Activated CD8-positive, alpha-beta T cell treated with anti-CD3 and anti-CD28 coated beads for 36 hours (primary cell): ENCODE results near the gene SURF4. TPM values are rescaled to one million over a fixed set of nuclear protein-coding genes. Genes with fewer than 3 reads are reported as not detected.

Experiments
- ATAC-seq: fragments of 200-7000 bp; cut with Tn5 transposase; one replicate; pipeline ENCODE4 v1.10.0; 2021; ENCODE audit warnings: mild to moderate bottlenecking, moderate library complexity
- CTCF ChIA-PET: fragments of 350-600 bp; sonication (Branson Sonifier 250); formaldehyde crosslinking; loops from one replicate; lab custom pipeline; 2021; ENCODE audit warnings: antibody characterized with exemption; lab: Charles Lee
- POLR2A ChIA-PET: fragments of 350-600 bp; sonication (Branson Sonifier 250); formaldehyde crosslinking; loops from one replicate; lab custom pipeline; 2021; ENCODE audit warnings: antibody characterized with exemption; lab: Charles Lee
- DNase-seq: peaks from one replicate; pipeline ENCODE4 v3.0.0-alpha.2; 2020
- H3K27ac Mint-ChIP-seq: one replicate; pipeline ENCODE4 v1.8.0; 2021; ENCODE audit warnings: mild to moderate bottlenecking, mixed read lengths
- H3K27me3 Mint-ChIP-seq: one replicate; pipeline ENCODE4 v1.8.0; 2021; ENCODE audit warnings: mixed read lengths
- H3K36me3 Mint-ChIP-seq: one replicate; pipeline ENCODE4 v1.8.0; 2021; ENCODE audit warnings: low read depth, mixed read lengths
- H3K4me1 Mint-ChIP-seq: one replicate; pipeline ENCODE4 v1.8.0; 2021; ENCODE audit warnings: low read depth, mixed read lengths
- H3K4me3 Mint-ChIP-seq: one replicate; pipeline ENCODE4 v1.8.0; 2021; ENCODE audit warnings: mild to moderate bottlenecking, moderate library complexity, mixed read lengths
- H3K9me3 Mint-ChIP-seq: one replicate; pipeline ENCODE4 v1.8.0; 2021; ENCODE audit warnings: mixed read lengths
- intact Hi-C: fragments of 100-400 bp; cut with micrococcal nuclease; formaldehyde crosslinking; loops from one replicate; pipeline ENCODE4 v1.10.0; 2022
- total RNA-seq, 2 experiments: library from RNA; stranded (reverse); gene quantifications; one replicate each; pipeline ENCODE4 v1.2.3, GENCODE V29; 2021
- TF ChIP-seq, protein P1 (sequence below): fragments of 200-600 bp; IDR thresholded peaks from one replicate; pipeline ENCODE4 v1.8.0; 2022; ENCODE audit warnings: antibody characterized with exemption, mild to moderate bottlenecking

Gene SURF4
- total RNA-seq, 2 experiments from 2014 or later, result 219 to 239 TPM

DNA sequence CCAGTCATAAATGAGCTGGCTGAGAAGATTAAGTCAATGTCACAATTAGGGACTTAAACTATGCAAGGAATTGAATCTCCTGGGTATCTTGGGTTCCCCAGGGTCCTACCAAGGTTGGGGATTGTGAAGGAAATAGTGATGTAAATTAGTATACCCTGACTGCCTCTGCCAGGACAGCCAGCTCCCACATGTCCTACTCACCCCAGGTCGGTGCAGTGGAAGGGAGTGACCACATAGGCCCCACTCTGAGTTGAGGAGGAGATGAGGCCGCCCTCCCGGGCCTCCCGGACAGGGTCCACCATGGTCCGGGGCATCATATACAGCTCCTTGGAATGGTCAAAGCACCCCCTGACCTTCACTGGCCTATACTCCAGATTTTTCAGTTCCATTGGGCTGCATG lies 22.3 kb downstream of the SURF4 start:
- peaks cover 46% of the 10 kb centered on the region for H3K36me3 Mint-ChIP-seq
- POLR2A ChIA-PET, result interaction anchor here (0.6 to 28.8 kb wide), 5 partner anchors 5 to 129 kb away, joined by 3 to 872 read pairs (median 4); partner anchors contain the start of genes MED22, RPL7A, SURF1 and SURF2

DNA sequence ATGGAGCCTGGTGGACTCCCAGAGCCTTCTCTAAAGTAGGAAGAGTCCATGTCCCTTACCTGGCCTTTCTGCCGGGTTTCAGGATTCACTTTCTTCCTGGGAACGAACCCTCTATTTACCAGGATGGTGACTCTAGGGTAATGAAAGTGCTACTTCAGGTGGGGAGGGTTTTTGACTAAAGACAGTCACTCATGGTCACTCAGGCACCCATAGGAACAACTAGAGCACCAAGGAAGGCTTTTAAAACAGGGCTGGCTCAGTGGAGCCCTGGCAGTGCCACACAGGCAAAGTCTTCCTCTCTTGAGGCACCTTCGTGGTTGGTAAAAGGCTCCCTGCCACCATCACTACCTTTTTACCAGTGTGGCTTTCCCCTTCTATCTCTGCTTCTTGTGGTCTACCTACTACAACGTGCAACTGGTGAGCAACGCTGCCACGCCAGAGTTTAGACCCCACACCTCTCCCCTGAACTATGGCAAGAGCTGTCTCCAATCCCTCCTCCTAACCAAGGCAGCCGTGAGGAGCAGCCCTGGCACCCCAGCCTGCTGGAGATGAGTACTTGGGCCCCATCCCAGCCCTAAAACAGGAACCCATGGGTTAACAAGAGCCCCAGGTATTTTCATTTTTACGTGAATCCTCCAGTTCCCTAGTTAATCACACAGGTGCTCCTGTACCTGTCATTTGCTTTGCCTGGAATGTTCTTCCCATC lies 23.1 kb downstream of the SURF4 start:
- no peak for ATAC-seq
- intact Hi-C loops, result loop anchor here (2.0 kb wide), 1 partner anchor 18 kb away; no protein-coding TSS in a partner anchor

More for the DNA sequence above, 22.3 kb downstream of the SURF4 start:
- DNase-seq, result no peak
- ATAC-seq, result no peak
- no peaks in the 10 kb centered on the region for H3K9me3 Mint-ChIP-seq
- no peaks in the 10 kb centered on the region for H3K27me3 Mint-ChIP-seq
- CTCF ChIA-PET, result interaction anchor here (1.4 kb wide), 1 partner anchor 18 kb away, joined by 6 read pairs; no protein-coding TSS in a partner anchor
- TF ChIP-seq, protein P1, sequence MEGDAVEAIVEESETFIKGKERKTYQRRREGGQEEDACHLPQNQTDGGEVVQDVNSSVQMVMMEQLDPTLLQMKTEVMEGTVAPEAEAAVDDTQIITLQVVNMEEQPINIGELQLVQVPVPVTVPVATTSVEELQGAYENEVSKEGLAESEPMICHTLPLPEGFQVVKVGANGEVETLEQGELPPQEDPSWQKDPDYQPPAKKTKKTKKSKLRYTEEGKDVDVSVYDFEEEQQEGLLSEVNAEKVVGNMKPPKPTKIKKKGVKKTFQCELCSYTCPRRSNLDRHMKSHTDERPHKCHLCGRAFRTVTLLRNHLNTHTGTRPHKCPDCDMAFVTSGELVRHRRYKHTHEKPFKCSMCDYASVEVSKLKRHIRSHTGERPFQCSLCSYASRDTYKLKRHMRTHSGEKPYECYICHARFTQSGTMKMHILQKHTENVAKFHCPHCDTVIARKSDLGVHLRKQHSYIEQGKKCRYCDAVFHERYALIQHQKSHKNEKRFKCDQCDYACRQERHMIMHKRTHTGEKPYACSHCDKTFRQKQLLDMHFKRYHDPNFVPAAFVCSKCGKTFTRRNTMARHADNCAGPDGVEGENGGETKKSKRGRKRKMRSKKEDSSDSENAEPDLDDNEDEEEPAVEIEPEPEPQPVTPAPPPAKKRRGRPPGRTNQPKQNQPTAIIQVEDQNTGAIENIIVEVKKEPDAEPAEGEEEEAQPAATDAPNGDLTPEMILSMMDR, result no peak
- intact Hi-C loops, result loop anchor here (2.0 kb wide), 1 partner anchor 17 kb away; no protein-coding TSS in a partner anchor
- peak overlapping the region; percentile 87 for H3K27ac Mint-ChIP-seq
- peaks cover 61% of the 10 kb centered on the region for H3K4me1 Mint-ChIP-seq
- H3K4me3 Mint-ChIP-seq, result no peak overlapping the region

DNA sequence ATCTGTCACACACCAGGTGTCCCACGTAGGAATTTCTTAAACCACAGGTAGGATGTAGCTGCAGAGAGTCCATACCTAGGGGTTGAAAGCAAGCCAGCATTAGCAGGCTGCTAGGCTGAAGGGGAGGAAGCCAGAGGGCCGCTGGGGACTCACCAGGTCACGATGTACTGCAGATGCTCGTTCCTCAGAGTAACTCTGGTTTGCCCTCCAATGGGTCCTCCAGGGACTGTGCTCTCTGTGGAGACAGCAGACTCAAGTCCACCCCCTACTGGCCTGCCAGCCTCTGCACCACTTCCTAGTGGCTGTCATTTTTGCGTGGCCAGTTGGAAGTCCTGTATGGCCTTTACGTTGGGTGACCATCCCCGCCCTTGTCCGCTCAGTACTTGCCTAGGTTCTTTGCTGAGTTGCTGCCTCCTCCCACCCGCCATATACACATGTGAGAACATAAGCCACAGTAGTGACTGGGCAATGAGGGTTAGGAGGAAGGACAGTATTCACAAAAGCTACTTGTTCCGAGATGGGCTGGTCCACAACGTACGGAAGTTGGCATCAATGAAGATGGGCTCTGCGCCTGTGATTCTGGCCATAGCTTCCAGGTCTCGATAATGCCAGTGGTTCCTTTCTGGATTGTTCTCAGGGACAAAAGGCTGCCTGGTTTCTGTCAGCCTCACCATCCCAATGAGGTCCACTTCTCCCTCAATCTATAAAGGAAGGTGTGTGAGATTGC lies 23.8 kb downstream of the SURF4 start:
- H3K36me3 Mint-ChIP-seq, result peaks cover 49% of the 10 kb centered on the region
- H3K27me3 Mint-ChIP-seq, result no peaks in the 10 kb centered on the region
- ChIA-PET CTCF (interaction anchor here (0.9 to 2.5 kb wide), 6 partner anchors 11 to 52 kb away, joined by 3 to 15 read pairs (median 6); no protein-coding TSS in a partner anchor), POLR2A (interaction anchor here (0.7 to 28.8 kb wide), 6 partner anchors 3 to 73 kb away, joined by 3 to 872 read pairs (median 8); partner anchors contain the start of genes MED22, RPL7A, STKLD1 and SURF1)
- no peak overlapping the region for H3K4me3 Mint-ChIP-seq
- H3K9me3 Mint-ChIP-seq, result no peaks in the 10 kb centered on the region
- H3K27ac Mint-ChIP-seq, result peak overlapping the region; percentile 66
- DNase-seq (peak; percentile 71), ATAC-seq (peak; percentile 35)
- H3K4me1 Mint-ChIP-seq, result peaks cover 47% of the 10 kb centered on the region
- TF ChIP-seq, protein P1, result peak; percentile 61
- intact Hi-C loops, result loop anchor here (2.0 kb wide), 1 partner anchor 19 kb away; no protein-coding TSS in a partner anchor

More for the DNA sequence above, 23.1 kb downstream of the SURF4 start:
- no peak for DNase-seq
- Mint-ChIP-seq H3K36me3 (peaks cover 50% of the 10 kb centered on the region), H3K27me3 (no peaks in the 10 kb centered on the region), H3K4me1 (peaks cover 54% of the 10 kb centered on the region), H3K9me3 (no peaks in the 10 kb centered on the region), H3K27ac (peak overlapping the region; percentile 66), H3K4me3 (no peak overlapping the region)
- ChIA-PET CTCF (interaction anchor here (1.4 to 2.5 kb wide), 4 partner anchors 11 to 21 kb away, joined by 4 to 15 read pairs (median 6); no protein-coding TSS in a partner anchor), POLR2A (interaction anchor here (0.6 to 28.8 kb wide), 5 partner anchors 4 to 130 kb away, joined by 3 to 872 read pairs (median 4); partner anchors contain the start of genes MED22, RPL7A, SURF1 and SURF2)
- TF ChIP-seq, protein P1, result no peak

- Mint-ChIP-seq H3K4me1 (peaks cover 52% of the 10 kb centered on the region), H3K27ac (peak overlapping the region; percentile 46), H3K9me3 (no peaks in the 10 kb centered on the region), H3K4me3 (peak overlapping the region; percentile 15), H3K27me3 (no peaks in the 10 kb centered on the region), H3K36me3 (peaks cover 55% of the 10 kb centered on the region)
- POLR2A ChIA-PET, result interaction anchor here (0.7 to 28.8 kb wide), 6 partner anchors 3 to 73 kb away, joined by 3 to 872 read pairs (median 8); partner anchors contain the start of genes MED22, RPL7A, STKLD1 and SURF1
- no peak for ATAC-seq
- intact Hi-C loops, result no loop called here
- TF ChIP-seq, protein P1, result no peak
- CTCF ChIA-PET, result interaction anchor here (0.9 to 2.5 kb wide), 7 partner anchors 10 to 53 kb away, joined by 3 to 15 read pairs (median 5); no protein-coding TSS in a partner anchor
- DNase-seq, result no peak
Measured at GRCh38 chr9:133351526-133351907, 24.3 kb downstream of the SURF4 start.
